ENCODE data around the gene MRPL3.

The MRPL3 gene

GRCh38 chr3:131454501-131454900, 48.3 kb downstream of the MRPL3 start:
- Histone ChIP-seq H3K36me3 (ENCODE audit: control insufficient read depth, insufficient read depth, low read length) (peaks cover 7% of the 10 kb centered on the region; the same call in 1 of the 2 replicates), H3K9me3 (ENCODE audit: control insufficient read depth, insufficient read depth, low read depth, low read length) (no peaks in the 10 kb centered on the region), H3K4me1 (ENCODE audit: control insufficient read depth, insufficient read depth, low read length) (no peaks in the 10 kb centered on the region), H3K27ac (ENCODE audit: low read depth, low read length) (no peak overlapping the region), H3K9ac (ENCODE audit: low read length) (no peak overlapping the region), H3K4me3 (ENCODE audit: low read depth, low read length) (no peak overlapping the region), H3K27me3 (ENCODE audit: control insufficient read depth, insufficient read depth, low read length) (no peaks in the 10 kb centered on the region)

- Histone ChIP-seq H3K4me1 (ENCODE audit: control insufficient read depth, insufficient read depth, low read length) (no peaks in the 10 kb centered on the region), H3K9ac (ENCODE audit: low read length) (no peak overlapping the region), H3K9me3 (ENCODE audit: control insufficient read depth, insufficient read depth, low read depth, low read length) (no peaks in the 10 kb centered on the region), H3K4me3 (ENCODE audit: low read depth, low read length) (no peak overlapping the region), H3K27ac (ENCODE audit: low read depth, low read length) (no peak overlapping the region), H3K27me3 (ENCODE audit: control insufficient read depth, insufficient read depth, low read length) (no peaks in the 10 kb centered on the region), H3K36me3 (ENCODE audit: control insufficient read depth, insufficient read depth, low read length) (no peaks in the 10 kb centered on the region)
Observed at GRCh38 chr3:131453533-131453932, 49.2 kb downstream of the MRPL3 start.

GRCh38 chr3:131447349-131447748, 55.4 kb downstream of the MRPL3 start:
- Histone ChIP-seq H3K36me3 (ENCODE audit: control insufficient read depth, insufficient read depth, low read length) (no peaks in the 10 kb centered on the region), H3K27me3 (ENCODE audit: control insufficient read depth, insufficient read depth, low read length) (no peaks in the 10 kb centered on the region)

GRCh38 chr3:131444180-131444579, 58.6 kb downstream of the MRPL3 start:
- Histone ChIP-seq H3K27ac (ENCODE audit: low read depth, low read length) (no peak overlapping the region), H3K9ac (ENCODE audit: low read length) (no peak overlapping the region), H3K4me3 (ENCODE audit: low read depth, low read length) (no peak overlapping the region), H3K36me3 (ENCODE audit: control insufficient read depth, insufficient read depth, low read length) (no peaks in the 10 kb centered on the region), H3K4me1 (ENCODE audit: control insufficient read depth, insufficient read depth, low read length) (no peaks in the 10 kb centered on the region), H3K9me3 (ENCODE audit: control insufficient read depth, insufficient read depth, low read depth, low read length) (0 out of 2 replicates have a peak, but pooled peaks cover 3% of the 10 kb centered on the region), H3K27me3 (ENCODE audit: control insufficient read depth, insufficient read depth, low read length) (no peaks in the 10 kb centered on the region)

More at GRCh38 chr3:131447349-131447748, 55.4 kb downstream of the MRPL3 start:
- no peak overlapping the region for H3K4me3 ChIP-seq (ENCODE audit: low read depth, low read length)
- H3K4me1 ChIP-seq (ENCODE audit: control insufficient read depth, insufficient read depth, low read length), result no peaks in the 10 kb centered on the region
- H3K9me3 ChIP-seq (ENCODE audit: control insufficient read depth, insufficient read depth, low read depth, low read length), result 0 out of 2 replicates have a peak, but pooled peaks cover 3% of the 10 kb centered on the region
- no peak overlapping the region for H3K27ac ChIP-seq (ENCODE audit: low read depth, low read length)
- H3K9ac ChIP-seq (ENCODE audit: low read length), result no peak overlapping the region

GRCh38 chr3:131439084-131439483, 63.7 kb downstream of the MRPL3 start:
- no peaks in the 10 kb centered on the region for H3K9me3 ChIP-seq (ENCODE audit: control insufficient read depth, insufficient read depth, low read depth, low read length)
- H3K4me3 ChIP-seq (ENCODE audit: low read depth, low read length), result no peak overlapping the region
- no peaks in the 10 kb centered on the region for H3K36me3 ChIP-seq (ENCODE audit: control insufficient read depth, insufficient read depth, low read length)
- no peaks in the 10 kb centered on the region for H3K27me3 ChIP-seq (ENCODE audit: control insufficient read depth, insufficient read depth, low read length)
- H3K27ac ChIP-seq (ENCODE audit: low read depth, low read length), result no peak overlapping the region
- no peak overlapping the region for H3K9ac ChIP-seq (ENCODE audit: low read length)
- H3K4me1 ChIP-seq (ENCODE audit: control insufficient read depth, insufficient read depth, low read length), result no peaks in the 10 kb centered on the region

- H3K9me3 ChIP-seq (ENCODE audit: control insufficient read depth, insufficient read depth, low read depth, low read length), result no peaks in the 10 kb centered on the region
- H3K27ac ChIP-seq (ENCODE audit: low read depth, low read length), result no peak overlapping the region
- no peak overlapping the region for H3K9ac ChIP-seq (ENCODE audit: low read length)
- no peak overlapping the region for H3K4me3 ChIP-seq (ENCODE audit: low read depth, low read length)
- no peaks in the 10 kb centered on the region for H3K36me3 ChIP-seq (ENCODE audit: control insufficient read depth, insufficient read depth, low read length)
- no peaks in the 10 kb centered on the region for H3K27me3 ChIP-seq (ENCODE audit: control insufficient read depth, insufficient read depth, low read length)
- H3K4me1 ChIP-seq (ENCODE audit: control insufficient read depth, insufficient read depth, low read length), result no peaks in the 10 kb centered on the region
Observed at GRCh38 chr3:131435000-131435399, 67.8 kb downstream of the MRPL3 start.

- no peaks in the 10 kb centered on the region for H3K36me3 ChIP-seq (ENCODE audit: control insufficient read depth, insufficient read depth, low read length)
- no peaks in the 10 kb centered on the region for H3K4me1 ChIP-seq (ENCODE audit: control insufficient read depth, insufficient read depth, low read length)
- H3K27me3 ChIP-seq (ENCODE audit: control insufficient read depth, insufficient read depth, low read length), result no peaks in the 10 kb centered on the region
- no peak overlapping the region for H3K27ac ChIP-seq (ENCODE audit: low read depth, low read length)
- no peak overlapping the region for H3K4me3 ChIP-seq (ENCODE audit: low read depth, low read length)
- no peak overlapping the region for H3K9ac ChIP-seq (ENCODE audit: low read length)
- no peaks in the 10 kb centered on the region for H3K9me3 ChIP-seq (ENCODE audit: control insufficient read depth, insufficient read depth, low read depth, low read length)
Observed at GRCh38 chr3:131432441-131432840, 70.3 kb downstream of the MRPL3 start.

GRCh38 chr3:131431754-131432153, 71.0 kb downstream of the MRPL3 start:
- Histone ChIP-seq H3K9me3 (ENCODE audit: control insufficient read depth, insufficient read depth, low read depth, low read length) (no peaks in the 10 kb centered on the region), H3K36me3 (ENCODE audit: control insufficient read depth, insufficient read depth, low read length) (no peaks in the 10 kb centered on the region), H3K27ac (ENCODE audit: low read depth, low read length) (no peak overlapping the region), H3K4me3 (ENCODE audit: low read depth, low read length) (no peak overlapping the region), H3K9ac (ENCODE audit: low read length) (no peak overlapping the region), H3K4me1 (ENCODE audit: control insufficient read depth, insufficient read depth, low read length) (no peaks in the 10 kb centered on the region), H3K27me3 (ENCODE audit: control insufficient read depth, insufficient read depth, low read length) (no peaks in the 10 kb centered on the region)

- H3K9ac ChIP-seq (ENCODE audit: low read length), result no peak overlapping the region
- no peak overlapping the region for H3K4me3 ChIP-seq (ENCODE audit: low read depth, low read length)
- H3K4me1 ChIP-seq (ENCODE audit: control insufficient read depth, insufficient read depth, low read length), result no peaks in the 10 kb centered on the region
- no peaks in the 10 kb centered on the region for H3K27me3 ChIP-seq (ENCODE audit: control insufficient read depth, insufficient read depth, low read length)
- H3K36me3 ChIP-seq (ENCODE audit: control insufficient read depth, insufficient read depth, low read length), result no peaks in the 10 kb centered on the region
- no peak overlapping the region for H3K27ac ChIP-seq (ENCODE audit: low read depth, low read length)
- no peaks in the 10 kb centered on the region for H3K9me3 ChIP-seq (ENCODE audit: control insufficient read depth, insufficient read depth, low read depth, low read length)
Observed at GRCh38 chr3:131427226-131427625, 75.5 kb downstream of the MRPL3 start.

- H3K36me3 ChIP-seq (ENCODE audit: control insufficient read depth, insufficient read depth, low read length), result no peaks in the 10 kb centered on the region
Observed at GRCh38 chr3:131421957-131422498, 80.7 kb downstream of the MRPL3 start.

GRCh38 chr3:131421301-131421700, 81.5 kb downstream of the MRPL3 start:
- H3K27ac ChIP-seq (ENCODE audit: low read depth, low read length), result no peak overlapping the region

More at GRCh38 chr3:131421957-131422498, 80.7 kb downstream of the MRPL3 start:
- Histone ChIP-seq H3K4me3 (ENCODE audit: low read depth, low read length) (no peak overlapping the region), H3K9me3 (ENCODE audit: control insufficient read depth, insufficient read depth, low read depth, low read length) (no peaks in the 10 kb centered on the region), H3K27me3 (ENCODE audit: control insufficient read depth, insufficient read depth, low read length) (no peaks in the 10 kb centered on the region), H3K4me1 (ENCODE audit: control insufficient read depth, insufficient read depth, low read length) (no peaks in the 10 kb centered on the region), H3K9ac (ENCODE audit: low read length) (no peak overlapping the region), H3K27ac (ENCODE audit: low read depth, low read length) (no peak overlapping the region)

More at GRCh38 chr3:131421301-131421700, 81.5 kb downstream of the MRPL3 start:
- Histone ChIP-seq H3K4me3 (ENCODE audit: low read depth, low read length) (no peak overlapping the region), H3K36me3 (ENCODE audit: control insufficient read depth, insufficient read depth, low read length) (no peaks in the 10 kb centered on the region), H3K27me3 (ENCODE audit: control insufficient read depth, insufficient read depth, low read length) (no peaks in the 10 kb centered on the region), H3K9me3 (ENCODE audit: control insufficient read depth, insufficient read depth, low read depth, low read length) (no peaks in the 10 kb centered on the region), H3K4me1 (ENCODE audit: control insufficient read depth, insufficient read depth, low read length) (no peaks in the 10 kb centered on the region), H3K9ac (ENCODE audit: low read length) (no peak overlapping the region)
